ENCODE data around the gene ZBP1.
A peak's percentile ranks its signal among the peaks of the same experiment; 100 is the strongest.

The ZBP1 gene

DNA sequence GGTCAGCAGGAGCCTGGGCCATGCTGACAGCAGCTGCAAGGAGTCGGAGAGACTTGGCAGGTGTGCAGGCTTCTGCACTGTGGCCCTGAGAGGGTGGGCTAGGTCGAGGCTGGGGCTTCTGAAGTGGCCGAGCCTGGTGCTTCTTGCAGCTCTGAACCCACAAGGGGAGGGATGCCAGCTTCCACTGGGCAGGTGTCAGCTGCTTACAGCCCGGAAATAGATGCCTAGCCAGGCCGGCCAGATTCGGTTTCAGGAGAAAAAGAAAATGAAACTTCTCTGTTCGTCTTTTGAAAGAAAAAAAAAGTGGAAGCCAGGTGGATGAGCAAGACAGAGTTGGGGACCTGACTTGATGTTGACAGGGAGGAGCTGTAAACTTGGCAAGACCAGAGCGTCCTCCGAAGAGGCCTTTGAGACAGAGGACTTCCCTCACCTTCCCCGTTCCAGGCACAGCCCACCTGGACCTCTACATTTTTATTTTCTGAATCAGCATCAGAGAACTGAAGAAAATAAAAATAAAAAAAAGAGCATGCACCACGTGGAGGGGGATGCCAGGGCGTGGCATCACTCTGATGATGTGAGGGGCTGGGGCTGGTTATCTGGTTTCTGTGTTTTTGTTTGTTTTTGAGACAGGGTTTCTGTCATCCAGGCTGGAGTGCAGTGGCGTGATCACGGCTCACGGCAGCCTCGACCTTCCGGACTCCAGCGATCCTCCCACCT lies at the start of gene ZBP1:
Gene ZBP1 (minus strand): TSS at position 153 of the 717 bp plus-strand sequence. CDS start 131 bp downstream, at position 22.
- DNase-seq (ENCODE audit: low read depth in 2 of 2): peak in 1 of 2 donors; percentile 37

- no peak for DNase-seq (ENCODE audit: low read depth in 2 of 2)
Observed at GRCh38 chr20:57669632-57670031, 49.4 kb upstream of the ZBP1 start.

DNA sequence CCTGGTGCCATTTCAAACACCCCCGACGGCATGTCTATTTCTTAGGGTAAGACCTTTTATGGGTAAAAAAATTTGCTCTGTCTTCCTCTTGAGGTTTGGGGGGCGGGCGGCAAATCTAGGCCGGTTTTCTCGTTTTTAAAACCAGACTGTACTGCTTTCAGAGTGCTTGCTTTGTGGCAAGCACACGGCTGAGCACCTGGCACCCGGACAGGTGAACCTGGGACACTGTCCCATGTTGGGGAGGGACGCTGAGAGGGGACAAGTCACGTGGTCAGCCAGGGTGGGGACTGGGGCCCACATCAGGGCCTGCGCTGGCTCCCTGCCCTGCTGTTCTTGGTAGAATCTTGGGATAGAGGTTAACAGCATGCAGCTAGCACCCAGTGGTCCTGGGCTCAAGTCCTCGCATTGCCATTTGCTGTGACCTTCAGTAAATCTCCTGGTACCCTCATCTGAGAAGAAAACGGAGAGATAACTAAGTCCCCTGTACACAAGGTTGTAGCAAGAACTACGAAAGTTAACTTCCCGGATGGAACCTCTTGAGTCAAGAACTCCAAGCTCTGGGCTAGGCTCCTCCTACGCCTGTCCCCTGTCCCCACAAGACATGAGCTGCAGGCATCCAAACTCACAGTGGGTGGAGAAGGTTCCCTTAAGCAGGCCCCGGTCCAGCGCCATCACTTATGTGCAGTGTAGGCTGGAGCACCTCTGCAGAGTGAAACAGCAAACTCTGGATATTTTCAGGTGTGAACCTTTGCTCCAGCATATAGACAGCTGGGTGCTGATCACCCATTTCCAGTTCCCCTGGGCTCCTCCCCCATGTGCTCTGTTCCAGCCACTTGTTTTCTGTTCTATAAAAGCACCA lies 47.9 kb upstream of the ZBP1 start:
- DNase-seq (ENCODE audit: low read depth in 2 of 2): no peak

GRCh38 chr20:57667388-57667787 lies 47.2 kb upstream of the ZBP1 start:
- DNase-seq (ENCODE audit: low read depth in 2 of 2): no peak

DNA sequence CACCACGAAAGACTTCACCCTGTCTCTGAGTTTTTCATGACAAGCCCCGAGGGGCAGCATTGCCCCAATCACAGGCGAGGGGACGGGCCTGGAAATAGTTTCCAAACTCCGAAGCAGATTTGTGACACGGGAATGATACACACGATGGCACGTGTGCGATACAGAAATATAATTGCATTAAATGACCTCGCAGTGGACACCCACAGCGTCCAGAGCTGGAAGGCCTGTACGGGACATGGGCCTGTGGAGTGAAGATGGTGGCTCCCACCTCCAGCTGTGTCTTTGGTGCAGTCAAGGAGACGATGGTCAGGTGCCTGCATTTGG lies 46.6 kb upstream of the ZBP1 start:
- DNase-seq (ENCODE audit: low read depth in 2 of 2): no peak

- no peak for DNase-seq (ENCODE audit: low read depth in 2 of 2)
Observed at GRCh38 chr20:57666106-57666833, 46.0 kb upstream of the ZBP1 start.

DNA sequence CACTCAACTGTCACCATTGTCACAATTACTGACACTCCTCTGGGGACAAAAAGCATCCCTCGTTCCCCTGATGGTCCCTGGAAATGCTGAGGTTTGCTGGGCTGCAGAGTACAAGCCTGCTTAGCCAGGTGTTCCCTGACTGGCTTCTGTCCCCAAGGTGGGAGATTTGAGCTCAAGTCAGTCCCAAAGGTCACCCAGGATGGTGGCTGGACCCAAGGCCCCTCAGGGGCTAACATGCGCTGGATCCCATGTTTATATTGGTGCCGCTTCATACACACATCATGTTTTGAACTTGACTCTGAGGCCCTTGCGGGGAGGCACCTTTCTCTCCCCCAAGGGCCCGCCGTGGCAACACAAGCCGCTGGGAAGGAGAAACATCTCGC lies 45.4 kb upstream of the ZBP1 start:
- no peak for DNase-seq (ENCODE audit: low read depth in 2 of 2)

- no peak for DNase-seq (ENCODE audit: low read depth in 2 of 2)
Observed at GRCh38 chr20:57664924-57665588, 44.8 kb upstream of the ZBP1 start.

DNA sequence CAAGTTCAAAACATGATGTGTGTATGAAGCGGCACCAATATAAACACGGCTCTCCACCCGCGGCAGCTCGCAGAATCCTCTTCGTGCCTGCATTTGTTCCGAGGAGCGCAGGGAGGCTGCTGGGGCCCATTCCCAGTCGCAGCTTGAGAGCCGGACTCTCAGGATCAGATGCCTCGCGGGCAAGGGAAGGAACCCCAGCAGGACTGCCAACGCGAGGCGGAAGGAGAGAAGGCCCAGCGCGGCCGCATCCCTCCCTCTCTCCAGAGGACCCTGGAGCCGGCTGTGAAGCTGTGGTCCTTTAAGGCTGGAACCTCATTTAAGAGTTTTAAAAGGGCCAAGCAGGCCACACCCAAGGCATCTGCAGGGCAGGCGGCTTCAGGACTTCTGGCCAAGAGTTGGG lies 44.2 kb upstream of the ZBP1 start:
- DNase-seq (ENCODE audit: low read depth in 2 of 2): no peak

DNA sequence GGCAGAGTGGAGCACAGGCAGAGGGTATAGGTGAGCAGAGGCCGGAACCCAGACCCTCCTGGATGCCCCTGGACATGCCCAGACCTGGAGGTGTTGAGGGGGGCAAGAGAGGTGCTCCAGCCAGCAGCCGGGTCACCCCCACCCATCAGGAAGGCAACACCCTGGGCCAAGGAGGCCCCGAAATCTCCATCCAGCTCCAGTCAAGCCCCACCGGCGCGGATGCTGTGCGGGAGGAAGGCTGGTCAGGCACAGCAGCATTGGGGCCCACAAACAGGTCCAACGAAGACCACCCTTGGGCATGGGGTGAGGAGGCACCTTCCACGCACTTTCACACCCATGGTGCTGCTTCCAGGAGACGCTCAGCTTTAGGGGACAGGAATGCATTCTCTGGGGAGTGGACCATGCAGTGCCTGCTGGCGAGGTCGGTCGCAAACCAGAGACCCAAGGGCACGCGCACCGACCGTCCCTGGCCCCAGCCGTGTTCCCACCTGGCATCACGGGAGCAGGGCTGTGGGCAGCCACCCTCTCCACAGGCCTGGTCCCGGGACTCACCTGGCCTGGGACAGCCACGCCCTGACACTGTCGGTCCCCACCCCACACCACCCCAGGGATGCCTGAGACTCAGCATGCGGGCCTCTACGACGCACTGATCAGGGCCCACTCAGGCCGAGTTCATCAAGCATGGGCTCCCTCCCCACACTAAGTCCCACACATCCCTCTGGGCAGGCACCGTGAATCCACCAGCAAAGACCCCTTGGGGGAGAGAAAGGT lies 43.6 kb upstream of the ZBP1 start:
- no peak for DNase-seq (ENCODE audit: low read depth in 2 of 2)

DNA sequence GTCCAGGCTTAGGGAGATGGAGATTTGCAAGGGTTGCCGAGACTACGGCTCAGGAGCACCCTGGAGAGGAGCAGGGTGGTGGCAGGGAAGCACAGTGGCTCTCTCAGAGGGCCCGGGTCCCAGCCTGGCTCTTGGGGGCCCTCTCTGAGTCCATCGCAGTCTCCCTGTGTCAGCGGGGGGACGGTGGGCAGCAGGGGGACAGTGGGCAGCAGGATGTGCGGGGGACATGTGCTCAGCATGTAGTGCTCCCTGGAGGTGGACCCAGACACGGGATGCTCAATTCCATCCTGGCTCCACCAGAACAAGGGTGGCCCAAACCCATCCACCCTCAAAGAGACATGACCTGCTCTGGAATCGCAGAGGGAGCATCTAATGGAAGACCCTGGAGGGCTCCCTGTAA lies 43.0 kb upstream of the ZBP1 start:
- DNase-seq (ENCODE audit: low read depth in 2 of 2): no peak

DNA sequence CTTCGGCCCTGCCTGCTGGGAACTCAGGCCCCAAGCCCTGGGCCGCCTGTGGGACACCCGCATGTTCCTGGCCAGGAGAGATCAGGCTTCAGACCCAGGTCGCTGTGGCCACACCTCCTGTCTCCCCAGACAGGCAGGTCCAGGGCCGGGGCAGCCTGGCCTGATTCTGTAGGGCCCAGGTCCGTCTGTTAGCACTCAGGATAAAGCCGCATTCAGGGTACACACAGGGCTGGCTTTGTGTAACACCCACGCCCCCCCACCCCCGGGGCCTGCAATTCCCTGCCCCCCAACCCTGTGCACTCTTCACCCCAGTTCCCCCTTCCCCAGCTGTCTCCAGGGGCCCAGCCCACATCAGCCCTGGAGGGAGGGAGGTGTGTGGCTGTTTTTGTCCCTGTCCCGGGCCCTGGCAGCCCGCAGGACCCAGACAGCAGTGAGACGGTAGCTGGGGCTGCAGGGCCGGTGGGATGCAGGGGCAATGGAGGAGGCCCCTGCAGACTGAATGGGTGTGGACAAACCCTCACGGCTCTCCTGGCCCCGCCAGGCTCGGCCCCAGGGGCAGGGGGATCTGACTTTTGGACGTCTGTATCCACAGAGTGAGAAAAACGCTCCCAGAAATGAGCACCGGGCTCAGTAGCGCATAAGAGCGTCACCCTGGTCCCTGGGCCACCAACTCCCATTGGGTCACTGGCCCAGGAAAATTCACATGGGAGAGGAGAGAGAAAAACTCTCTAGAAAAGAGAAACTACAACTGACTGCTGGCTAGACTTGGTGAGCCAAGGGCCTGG lies 42.4 kb upstream of the ZBP1 start:
- no peak for DNase-seq (ENCODE audit: low read depth in 2 of 2)

- DNase-seq (ENCODE audit: low read depth in 2 of 2): no peak
Observed at GRCh38 chr20:57661746-57662455, 41.7 kb upstream of the ZBP1 start.

GRCh38 chr20:57660922-57661745 lies 40.9 kb upstream of the ZBP1 start:
- no peak for DNase-seq (ENCODE audit: low read depth in 2 of 2)

DNA sequence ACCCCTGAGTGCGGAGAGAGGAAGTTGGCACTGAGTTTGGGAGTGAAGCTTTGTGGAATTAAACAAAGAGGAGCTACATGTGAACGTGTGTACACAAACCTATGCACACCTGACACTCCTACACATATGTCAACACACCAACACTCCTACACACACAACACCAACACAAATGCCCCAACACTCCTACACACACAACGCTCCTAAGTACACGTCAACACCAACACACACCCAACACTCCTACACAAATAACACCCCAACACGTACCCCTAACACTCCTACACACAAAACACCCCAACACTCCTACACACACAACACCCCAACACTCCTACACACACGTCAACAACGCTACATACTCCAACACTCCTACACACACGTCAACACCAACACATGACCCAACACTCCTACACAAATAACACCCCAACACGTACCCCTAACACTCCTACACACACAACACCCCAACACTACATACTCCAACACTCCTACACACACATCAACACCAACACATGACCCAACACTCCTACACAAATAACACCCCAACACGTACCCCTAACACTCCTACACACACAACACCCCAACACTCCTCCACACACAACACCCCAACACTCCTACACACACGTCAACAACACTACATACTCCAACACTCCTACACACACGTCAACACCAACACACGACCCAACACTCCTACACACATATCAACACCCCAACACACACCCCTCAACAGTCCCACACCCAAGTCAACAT lies 40.1 kb upstream of the ZBP1 start:
- no peak for DNase-seq (ENCODE audit: low read depth in 2 of 2)

- no peak for DNase-seq (ENCODE audit: low read depth in 2 of 2)
Observed at GRCh38 chr20:57659517-57660180, 39.4 kb upstream of the ZBP1 start.

- DNase-seq (ENCODE audit: low read depth in 2 of 2): no peak
Observed at GRCh38 chr20:57658833-57659516, 38.7 kb upstream of the ZBP1 start.

Data from stimulated activated CD8-positive, alpha-beta memory T cell treated with anti-CD3 and anti-CD28 coated beads, Interleukin-7, amount 100 ng/mL, for 4 hours (primary cell).